RCC 7860 (cell line): ENCODE data around the gene ASB4.
"Not testable (repeated sequence)": the region's sequence is repeated elsewhere in the genome, so short reads cannot be mapped to it uniquely, and the experiment has no call there.

Source experiments
- DNase-seq: peaks from one replicate; pipeline ENCODE4 v3.0.0-alpha.2; 2015; ENCODE audit warnings: low spot score
- FAIRE-seq: peaks from 2 replicates; lab custom pipeline; 2012; peaks lifted over from hg19 to GRCh38; lab: Jason Lieb, UNC

ASB4 gene

DNA sequence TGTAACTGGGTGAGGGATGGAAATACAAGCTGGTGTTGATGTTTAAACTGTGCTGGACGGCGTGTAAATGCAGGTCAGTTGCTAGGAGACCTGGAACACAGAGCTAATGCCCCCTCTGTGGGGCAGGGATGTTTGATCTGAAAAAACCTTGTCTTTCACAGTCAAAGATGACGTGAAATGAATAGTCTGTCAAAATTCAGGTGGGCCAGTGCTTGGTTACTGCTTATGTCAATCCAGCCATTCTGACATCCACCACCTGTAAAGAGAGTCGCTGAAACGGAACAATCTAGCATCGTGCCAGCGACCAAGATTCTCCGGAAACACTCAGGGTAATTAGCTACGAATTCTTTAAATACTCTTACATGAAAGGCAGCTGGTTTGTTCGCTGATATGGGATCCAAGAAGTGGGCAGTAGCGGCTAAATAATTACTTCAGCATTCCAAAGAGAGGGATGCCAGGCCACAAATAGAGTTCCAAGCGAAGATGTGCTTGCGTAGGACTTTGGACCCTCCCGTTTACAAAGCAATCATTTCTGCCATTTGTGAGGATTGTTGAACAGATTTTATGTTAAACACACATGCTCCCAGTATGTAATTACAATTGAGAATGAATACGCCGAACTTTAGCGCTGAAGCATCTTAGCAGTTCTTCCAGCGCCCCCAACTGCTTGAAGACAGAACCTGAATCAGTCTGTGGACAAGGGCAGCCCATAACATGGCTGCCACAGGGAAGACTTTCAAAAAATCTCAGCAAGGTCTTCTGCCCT, 7.3 kb upstream of the ASB4 start:
- peak; percentile 47 for DNase-seq
- FAIRE-seq = no peak

GRCh38 chr7:95479992-95480624, 5.6 kb upstream of the ASB4 start:
- DNase-seq (no peak), FAIRE-seq (no peak)

DNA sequence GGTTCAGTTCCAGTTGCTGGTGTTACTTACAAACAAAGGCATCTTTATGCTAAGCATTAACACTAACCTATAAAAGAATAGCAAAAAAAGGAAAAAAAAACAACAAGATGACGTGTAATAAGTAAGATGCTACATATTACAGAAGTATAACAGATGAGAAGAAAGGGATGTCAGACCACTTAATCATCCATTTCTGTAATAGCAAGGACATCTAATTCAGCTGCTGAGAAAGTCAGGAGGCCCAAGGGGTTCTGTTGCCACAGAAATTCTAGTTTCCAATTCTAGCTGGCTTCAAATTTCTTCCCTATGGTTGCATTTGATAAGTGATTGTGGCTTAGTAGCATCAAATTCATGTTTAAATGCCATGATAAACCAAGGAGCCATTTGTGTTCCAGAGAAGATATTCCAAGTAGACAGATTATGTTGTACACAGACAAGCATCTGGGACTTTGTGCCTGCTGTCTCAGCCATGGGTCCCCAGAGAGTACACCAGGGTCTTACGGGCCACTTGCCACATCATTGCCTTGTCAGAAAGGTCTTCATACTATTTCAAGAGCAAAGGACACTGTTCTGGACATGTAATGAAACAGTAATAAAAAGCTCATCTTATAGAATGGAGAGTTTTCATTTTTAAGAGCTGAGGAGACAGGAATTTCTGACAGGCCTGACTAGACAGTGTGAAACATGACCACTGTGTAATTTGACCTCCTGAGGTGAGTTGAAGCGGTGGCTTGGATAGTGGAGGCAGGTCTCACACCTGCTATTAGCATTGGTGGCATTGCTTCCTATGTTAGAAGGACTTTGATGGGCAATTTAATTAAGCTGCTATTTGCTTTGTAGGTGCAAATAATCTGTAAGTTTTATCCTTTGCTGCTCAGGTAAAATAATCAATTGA, 4.2 kb upstream of the ASB4 start:
- FAIRE-seq (no peak), DNase-seq (no peak)

- no peak for DNase-seq
- FAIRE-seq = no peak
Measured at GRCh38 chr7:95482424-95482823, 3.3 kb upstream of the ASB4 start.

GRCh38 chr7:95490231-95490762, 4.6 kb downstream of the ASB4 start:
- no peak for DNase-seq
- FAIRE-seq = no peak

GRCh38 chr7:95491201-95491600, 5.5 kb downstream of the ASB4 start:
- FAIRE-seq = no peak

GRCh38 chr7:95491634-95492314, 6.0 kb downstream of the ASB4 start:
- DNase-seq (peak; percentile 91), FAIRE-seq (peak; percentile 95)

More at GRCh38 chr7:95491201-95491600, 5.5 kb downstream of the ASB4 start:
- DNase-seq = no peak

GRCh38 chr7:95493247-95493646, 7.5 kb downstream of the ASB4 start:
- no peak for FAIRE-seq

DNA sequence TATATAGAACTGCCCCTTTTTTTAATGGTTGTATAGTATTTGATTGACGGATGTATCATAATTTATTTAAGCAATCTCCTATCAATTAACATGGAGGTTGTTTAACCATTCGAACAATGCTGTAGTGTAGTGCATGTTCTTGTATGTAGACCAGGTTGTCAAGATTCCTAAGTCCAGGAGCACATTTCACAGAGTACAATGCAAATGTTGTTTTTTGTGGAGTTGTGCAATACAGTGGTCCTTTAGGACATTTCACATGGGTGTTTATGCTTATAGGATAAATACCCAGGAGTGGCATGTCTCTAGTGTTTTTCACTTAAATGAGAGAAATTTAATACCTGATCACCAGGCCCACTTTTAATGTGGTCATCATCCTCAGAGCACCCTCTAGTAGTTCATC, 8.1 kb downstream of the ASB4 start:
- no peak for DNase-seq
- no peak for FAIRE-seq

More at GRCh38 chr7:95493247-95493646, 7.5 kb downstream of the ASB4 start:
- no peak for DNase-seq

DNA sequence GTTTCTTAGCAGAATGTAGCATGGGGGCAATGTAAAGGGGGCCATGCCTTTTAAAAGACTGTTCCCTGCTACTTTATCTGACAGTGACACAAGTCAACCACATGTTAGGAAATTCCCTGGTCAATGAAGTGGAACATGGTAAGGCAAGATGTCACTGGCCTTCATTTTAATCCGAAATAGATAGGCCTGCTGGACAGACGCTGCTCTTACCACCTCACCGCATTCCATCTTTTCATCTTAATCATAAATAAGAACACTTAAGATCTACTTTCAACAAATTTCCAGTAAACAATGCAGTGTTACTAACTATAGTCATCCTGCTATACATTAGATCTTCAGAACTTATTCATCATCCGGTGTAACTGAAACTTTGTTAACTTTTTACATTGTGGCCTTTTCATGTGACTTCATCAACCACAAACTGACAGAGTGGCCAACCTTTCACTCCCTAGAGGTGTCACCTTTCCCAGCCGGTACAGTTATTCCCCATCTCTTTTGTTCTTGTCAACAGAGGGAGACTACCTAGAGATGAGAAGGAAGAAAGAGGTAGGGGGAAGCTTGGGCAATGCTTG, 15.6 kb downstream of the ASB4 start:
- FAIRE-seq (no peak), DNase-seq (peak; percentile 99)

DNA sequence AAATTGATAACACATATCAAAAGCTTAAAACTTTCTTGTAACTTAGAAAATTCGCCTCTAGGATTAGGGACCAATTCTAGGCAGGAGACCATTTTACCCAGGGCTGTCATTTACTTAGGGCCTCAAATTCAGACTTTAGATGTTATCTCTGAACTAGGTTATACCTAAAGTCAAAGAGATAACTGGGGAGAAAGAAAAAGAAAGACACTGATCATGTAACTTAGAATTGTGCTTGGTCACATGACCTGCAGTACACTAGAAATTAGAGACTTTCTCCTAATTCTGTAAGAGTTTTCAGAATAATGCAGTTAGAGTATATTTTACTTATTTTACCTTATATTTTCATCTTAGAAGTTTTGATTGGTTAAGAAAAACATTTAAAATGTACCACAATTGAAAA, 16.7 kb downstream of the ASB4 start:
- no peak for DNase-seq
- no peak for FAIRE-seq

DNA sequence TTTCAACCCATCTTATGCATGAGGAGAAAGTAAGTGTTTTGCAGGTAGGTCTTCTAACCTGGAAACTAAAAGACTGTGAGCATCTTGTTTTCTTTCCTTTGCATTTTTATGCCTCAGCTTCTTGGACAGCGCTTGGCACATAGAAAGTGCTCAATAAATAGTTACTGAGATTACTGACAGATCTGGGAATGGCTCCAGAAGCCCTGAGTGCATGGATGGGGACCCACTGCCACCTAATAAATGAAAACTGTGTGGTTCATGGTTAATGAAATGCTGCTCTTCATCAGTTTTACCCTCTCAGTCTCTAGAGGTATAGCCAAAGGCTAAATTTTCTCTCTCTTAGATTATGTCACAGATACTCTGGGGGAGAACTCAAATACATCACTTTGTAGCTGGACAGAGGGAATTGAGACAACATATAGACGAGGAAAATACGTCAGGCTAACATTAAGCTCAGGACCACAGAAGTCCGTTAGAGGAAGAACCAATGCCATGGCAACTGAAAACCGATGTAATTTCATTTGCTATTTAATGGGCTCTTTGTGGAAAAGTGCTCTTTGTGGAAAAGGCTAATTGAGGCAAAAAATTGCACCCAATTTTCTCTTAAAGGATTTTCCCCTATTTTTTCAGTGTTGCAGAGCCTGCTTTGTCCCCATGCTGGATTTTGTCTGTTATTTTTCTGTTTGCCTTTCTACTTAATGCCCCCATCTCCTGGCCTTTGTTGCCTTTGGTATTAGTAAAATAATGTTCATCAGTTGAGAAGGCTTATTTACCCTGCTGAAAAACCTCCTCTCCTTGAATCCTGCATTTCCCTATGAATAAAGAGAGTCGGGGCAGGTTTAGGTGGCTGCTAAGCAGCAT, 17.8 kb downstream of the ASB4 start:
- FAIRE-seq (peak; percentile 39), DNase-seq (no peak)

DNA sequence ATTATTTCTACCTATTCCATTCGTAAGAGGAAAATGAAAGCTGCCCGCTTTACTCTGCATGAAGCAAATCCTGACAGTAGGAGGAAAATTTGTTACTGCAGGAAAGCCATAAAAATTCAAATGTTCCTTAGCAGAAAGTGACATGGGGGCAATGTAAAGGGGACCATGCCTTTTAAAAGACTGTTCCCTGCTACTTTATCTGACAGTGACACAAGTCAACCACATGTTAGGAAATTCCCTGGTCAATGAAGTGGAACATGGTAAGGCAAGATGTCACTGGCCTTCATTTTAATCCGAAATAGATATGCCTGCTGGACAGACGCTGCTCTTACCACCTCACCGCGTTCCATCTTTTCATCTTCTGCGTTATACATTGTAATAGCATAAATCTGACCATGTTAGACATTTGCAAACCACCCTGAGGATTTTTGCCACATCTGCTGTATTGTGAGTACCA, 18.4 kb downstream of the ASB4 start:
- peak; percentile 90 for FAIRE-seq
- not testable (repeated sequence) for DNase-seq

- DNase-seq = no peak
- no peak for FAIRE-seq
Measured at GRCh38 chr7:95508780-95509179, 23.0 kb downstream of the ASB4 start.

- DNase-seq = peak; percentile 66
Measured at GRCh38 chr7:95509199-95509598, 23.5 kb downstream of the ASB4 start.

DNA sequence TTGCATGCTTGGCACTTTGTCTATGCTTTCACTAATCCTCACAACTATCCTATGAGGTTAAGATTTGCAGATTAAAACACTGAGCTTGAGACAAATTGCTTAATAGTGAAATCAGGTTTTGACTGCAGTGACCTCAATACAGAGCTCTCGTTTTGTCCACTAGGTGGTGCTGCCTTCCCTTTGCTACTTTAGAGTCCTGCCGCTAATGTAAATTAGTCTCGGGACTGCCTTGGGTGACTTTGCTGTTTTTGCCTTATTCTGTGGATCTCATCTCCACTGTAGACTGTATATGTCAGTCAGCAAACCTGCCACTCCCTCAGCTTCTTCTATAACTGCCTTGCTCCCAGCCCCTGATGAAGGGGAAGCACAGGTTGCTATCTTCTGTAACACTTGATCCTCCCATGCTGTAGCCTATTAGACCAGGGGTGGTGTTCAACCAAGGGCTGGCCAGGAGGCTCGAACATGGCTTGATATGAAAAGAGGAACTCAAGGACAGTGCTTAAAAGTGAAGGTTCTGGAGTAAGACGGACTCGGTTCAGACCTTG, 26.0 kb downstream of the ASB4 start:
- DNase-seq (peak; percentile 51), FAIRE-seq (peak; percentile 46)

More at GRCh38 chr7:95509199-95509598, 23.5 kb downstream of the ASB4 start:
- no peak for FAIRE-seq

- DNase-seq (no peak), FAIRE-seq (no peak)
Measured at GRCh38 chr7:95517458-95517857, 31.7 kb downstream of the ASB4 start.

DNA sequence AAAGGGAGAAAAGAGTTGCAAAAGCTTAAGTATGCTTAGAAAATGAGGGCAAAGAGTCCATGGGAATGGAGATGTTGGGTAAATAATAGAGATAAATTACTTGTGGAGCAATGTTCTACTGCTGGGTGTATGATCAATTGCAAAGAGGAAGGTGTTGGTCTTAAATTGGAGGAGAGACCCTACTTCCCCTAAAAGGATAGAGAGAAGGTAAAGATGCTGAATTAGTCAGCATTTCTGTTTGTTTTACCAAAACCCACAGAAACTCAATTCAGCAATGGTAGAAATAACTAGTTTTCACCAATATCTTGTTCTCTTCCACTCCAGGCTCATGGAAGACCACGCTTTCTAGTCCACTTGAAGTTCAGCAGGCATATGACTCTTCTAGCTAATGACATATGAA, 32.1 kb downstream of the ASB4 start:
- FAIRE-seq = no peak

DNA sequence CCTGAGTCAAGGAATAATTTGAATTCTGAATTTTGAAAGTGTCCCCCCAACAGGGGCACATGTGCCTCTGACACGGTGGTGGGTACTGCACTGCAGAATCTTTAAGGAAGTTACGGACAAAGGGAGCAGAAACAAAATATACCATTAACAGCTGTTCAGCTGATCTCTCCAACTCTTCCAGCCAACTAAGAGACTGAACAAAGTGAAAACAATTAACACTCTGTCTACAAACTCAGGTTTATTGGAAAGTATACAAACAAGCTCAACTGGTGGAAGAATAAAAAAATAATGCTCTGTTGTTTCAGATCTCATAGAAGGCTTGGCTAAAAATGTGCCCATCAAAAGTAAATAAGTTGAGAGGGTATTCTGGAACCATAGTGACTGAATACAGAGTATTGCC, 34.4 kb downstream of the ASB4 start:
- DNase-seq (no peak), FAIRE-seq (no peak)

More for the DNA sequence above, 32.1 kb downstream of the ASB4 start:
- DNase-seq = no peak
